HepG2 (cell line): ENCODE data around the gene PCYOX1L.

Source experiments
- CTCF ChIP-seq: sonication (generic); formaldehyde crosslinking; IDR thresholded peaks from 2 replicates; pipeline ENCODE4 v1.5.0; 2020; ENCODE audit warnings: mild to moderate bottlenecking, missing genetic modification reagents, moderate library complexity
- HOXA7 ChIP-seq: sonication (generic); formaldehyde crosslinking; IDR thresholded peaks from 2 replicates; pipeline ENCODE4 v1.8.1; 2022; ENCODE audit warnings: mild to moderate bottlenecking, missing genetic modification reagents, moderate library complexity
- KDM5B ChIP-seq: sonication (generic); formaldehyde crosslinking; IDR thresholded peaks from 2 replicates; pipeline ENCODE4 v1.4.0; 2020; ENCODE audit warnings: missing genetic modification reagents, mild to moderate bottlenecking, borderline replicate concordance
- ZNF484 ChIP-seq: sonication (generic); formaldehyde crosslinking; IDR thresholded peaks from 2 replicates; pipeline ENCODE4 v1.5.1; 2020; ENCODE audit warnings: mild to moderate bottlenecking, low read depth, missing genetic modification reagents, borderline replicate concordance

GRCh38 chr5:149413477-149414210 lies 55.8 kb downstream of the PCYOX1L start:
- no peak for TF ChIP-seq ZNF484 (CRISPR knock-in tag)
- TF ChIP-seq CTCF: no peak
- no peak for TF ChIP-seq HOXA7 (CRISPR knock-in tag)
- TF ChIP-seq KDM5B (CRISPR knock-in tag): no peak
